ENCODE measurements around the gene MCM9. TPM values are rescaled to one million over a fixed set of nuclear protein-coding genes. Genes with fewer than 3 reads are reported as not detected.

The MCM9 gene
- total RNA-seq, 4 donors from 2014 or later, result 11.2 to 18.0 (median 17.4) TPM

DNA sequence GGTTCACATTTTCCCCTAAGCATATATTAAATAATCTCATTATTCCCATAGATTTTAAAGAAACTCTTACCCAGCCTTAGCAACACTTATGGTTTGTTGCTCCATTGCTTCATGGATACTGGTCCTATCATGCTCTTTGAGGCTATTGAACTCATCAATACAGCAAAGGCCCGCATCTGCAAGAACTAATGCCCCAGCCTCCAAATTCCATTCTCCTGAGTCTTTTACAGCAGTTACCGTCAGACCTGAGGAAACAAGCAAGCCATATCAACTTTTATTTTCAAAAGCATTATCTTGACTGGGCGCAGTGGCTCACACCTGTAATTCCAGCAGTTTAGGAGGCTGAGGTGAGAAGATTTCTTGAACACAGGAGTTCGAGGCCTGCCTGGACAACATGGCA is 78.7 kb downstream of the MCM9 start:
- Histone ChIP-seq H3K27me3 (no peaks in the 10 kb centered on the region), H3K4me1 (no peaks in the 10 kb centered on the region), H3K36me3 (peaks cover 0 to 10% (median 0%) of the 10 kb centered on the region in 3 donors), H3K9me3 (peaks cover 0 to 17% (median 0%) of the 10 kb centered on the region in 4 donors), H3K4me3 (no peak overlapping the region), H3K27ac (no peak overlapping the region)
- DNase-seq (ENCODE audit: low spot score in 2 of 2), result no peak
- TF ChIP-seq EP300 (IDR thresholded peaks at IDR 0.05), result no peak
- TF ChIP-seq, protein P1, sequence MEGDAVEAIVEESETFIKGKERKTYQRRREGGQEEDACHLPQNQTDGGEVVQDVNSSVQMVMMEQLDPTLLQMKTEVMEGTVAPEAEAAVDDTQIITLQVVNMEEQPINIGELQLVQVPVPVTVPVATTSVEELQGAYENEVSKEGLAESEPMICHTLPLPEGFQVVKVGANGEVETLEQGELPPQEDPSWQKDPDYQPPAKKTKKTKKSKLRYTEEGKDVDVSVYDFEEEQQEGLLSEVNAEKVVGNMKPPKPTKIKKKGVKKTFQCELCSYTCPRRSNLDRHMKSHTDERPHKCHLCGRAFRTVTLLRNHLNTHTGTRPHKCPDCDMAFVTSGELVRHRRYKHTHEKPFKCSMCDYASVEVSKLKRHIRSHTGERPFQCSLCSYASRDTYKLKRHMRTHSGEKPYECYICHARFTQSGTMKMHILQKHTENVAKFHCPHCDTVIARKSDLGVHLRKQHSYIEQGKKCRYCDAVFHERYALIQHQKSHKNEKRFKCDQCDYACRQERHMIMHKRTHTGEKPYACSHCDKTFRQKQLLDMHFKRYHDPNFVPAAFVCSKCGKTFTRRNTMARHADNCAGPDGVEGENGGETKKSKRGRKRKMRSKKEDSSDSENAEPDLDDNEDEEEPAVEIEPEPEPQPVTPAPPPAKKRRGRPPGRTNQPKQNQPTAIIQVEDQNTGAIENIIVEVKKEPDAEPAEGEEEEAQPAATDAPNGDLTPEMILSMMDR (IDR thresholded peaks at IDR 0.05), result no peak
- no peak for TF ChIP-seq POLR2A (IDR thresholded peaks at IDR 0.05)
- 91 to 93% methylated on average over 4 of the region's 4 CpGs for WGBS, 2 donors

GRCh38 chr6:118853408-118853807 is 81.6 kb downstream of the MCM9 start:
- Histone ChIP-seq H3K9me3 (no peaks in the 10 kb centered on the region), H3K36me3 (peaks cover 0 to 7% (median 0%) of the 10 kb centered on the region in 3 donors)
- 97 to 99% methylated on average over 5 of the region's 5 CpGs for WGBS, 2 donors

DNA sequence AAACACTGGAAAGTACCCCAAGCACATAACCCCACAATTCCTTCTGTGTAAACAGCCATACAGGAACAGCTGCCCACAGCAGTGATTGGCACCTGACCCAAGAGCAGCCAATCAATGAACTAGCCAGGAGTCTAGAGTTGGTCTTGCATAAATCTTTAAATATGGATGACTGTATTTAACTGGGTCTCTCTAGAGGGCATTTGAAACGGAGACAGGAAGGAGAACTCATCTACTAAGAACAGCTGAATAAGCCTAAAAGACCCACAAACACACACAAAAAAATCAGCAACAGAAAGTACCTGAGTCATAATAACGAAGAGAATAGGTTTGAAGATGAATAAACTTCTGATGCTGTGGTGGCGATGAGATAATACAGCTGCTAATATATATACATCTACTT is 90.0 kb downstream of the MCM9 start:
- H3K36me3 ChIP-seq, result peaks cover 0 to under 1% (median 0%) of the 10 kb centered on the region in 3 donors
- TF ChIP-seq POLR2A (IDR thresholded peaks at IDR 0.05) (no peak), EP300 (IDR thresholded peaks at IDR 0.05) (no peak)
- TF ChIP-seq, protein P1 (IDR thresholded peaks at IDR 0.05), result no peak
- H3K4me1 ChIP-seq, result no peaks in the 10 kb centered on the region
- no peak for DNase-seq (ENCODE audit: low spot score in 2 of 2)
- 82 to 86% methylated on average over 3 of the region's 3 CpGs for WGBS, 2 donors
- no peak overlapping the region for H3K4me3 ChIP-seq
- H3K9me3 ChIP-seq, result no peaks in the 10 kb centered on the region
- H3K27ac ChIP-seq, result no peak overlapping the region
- H3K27me3 ChIP-seq, result no peaks in the 10 kb centered on the region

More at GRCh38 chr6:118853408-118853807, 81.6 kb downstream of the MCM9 start:
- Histone ChIP-seq H3K27me3 (no peaks in the 10 kb centered on the region), H3K4me3 (no peak overlapping the region), H3K27ac (no peak overlapping the region), H3K4me1 (no peaks in the 10 kb centered on the region)
- TF ChIP-seq EP300 (IDR thresholded peaks at IDR 0.05) (no peak), POLR2A (IDR thresholded peaks at IDR 0.05) (no peak)
- TF ChIP-seq, protein P1 (IDR thresholded peaks at IDR 0.05), result no peak
- DNase-seq (ENCODE audit: low spot score in 2 of 2), result no peak

- Histone ChIP-seq H3K36me3 (peaks cover 0 to 5% (median 0%) of the 10 kb centered on the region in 3 donors), H3K4me3 (no peak overlapping the region), H3K27ac (no peak overlapping the region), H3K9me3 (no peaks in the 10 kb centered on the region), H3K27me3 (no peaks in the 10 kb centered on the region), H3K4me1 (no peaks in the 10 kb centered on the region)
- 81 to 84% methylated on average over 4 of the region's 4 CpGs for WGBS, 2 donors
- TF ChIP-seq EP300 (IDR thresholded peaks at IDR 0.05) (no peak), POLR2A (IDR thresholded peaks at IDR 0.05) (no peak)
- TF ChIP-seq, protein P1 (IDR thresholded peaks at IDR 0.05), result no peak
- DNase-seq (ENCODE audit: low spot score in 2 of 2), result no peak
These were observed 91.1 kb downstream of the MCM9 start for GRCh38 chr6:118843685-118844390.

DNA sequence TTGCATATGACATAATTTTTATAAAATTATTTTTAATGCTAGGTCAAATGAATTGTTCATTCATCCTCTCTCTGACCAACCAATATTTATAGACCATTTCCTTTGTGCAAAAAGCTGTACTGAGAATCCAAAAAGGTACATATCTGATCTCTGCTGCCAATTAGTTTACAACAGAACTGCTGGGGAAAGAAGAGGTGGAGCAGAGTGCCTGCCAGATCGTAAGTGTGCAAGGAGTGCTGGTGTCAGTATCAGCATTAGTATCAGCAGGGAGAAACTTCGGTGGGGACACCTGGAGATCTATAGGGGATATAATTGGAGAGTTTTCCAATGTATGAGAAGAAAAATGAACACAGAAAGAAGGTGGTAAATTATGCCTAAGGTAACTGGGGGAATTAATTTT is 104.3 kb downstream of the MCM9 start:
- no peak overlapping the region for H3K4me3 ChIP-seq
- peaks cover 0 to 10% (median 0%) of the 10 kb centered on the region in 4 donors for H3K9me3 ChIP-seq
- no peak overlapping the region for H3K27ac ChIP-seq
- H3K36me3 ChIP-seq, result peaks cover 3 to 32% (median 8%) of the 10 kb centered on the region in 3 donors
- no peaks in the 10 kb centered on the region for H3K4me1 ChIP-seq
- no peak for DNase-seq (ENCODE audit: low spot score in 2 of 2)
- 75 to 76% methylated on average over 2 of the region's 2 CpGs for WGBS, 2 donors
- TF ChIP-seq POLR2A (IDR thresholded peaks at IDR 0.05) (no peak), EP300 (IDR thresholded peaks at IDR 0.05) (no peak)
- TF ChIP-seq, protein P1 (IDR thresholded peaks at IDR 0.05), result no peak
- H3K27me3 ChIP-seq, result no peaks in the 10 kb centered on the region
